ENCODE results near the gene CLIP1. TPM values are rescaled to one million over a fixed set of nuclear protein-coding genes. Genes with fewer than 3 reads are reported as not detected.

The CLIP1 gene
- total and polyA plus RNA-seq, 4 donors = 26.6 to 93.7 (median 45.8) TPM

- Histone ChIP-seq H3K9ac (ENCODE audit: insufficient read depth in 1 of 2, low read length in 2 of 2) (no peak overlapping the region), H3K36me3 (ENCODE audit: control insufficient read depth in 4 of 4, insufficient read depth in 4 of 4, low read length in 4 of 4) (peaks cover 0 to 25% (median 6%) of the 10 kb centered on the region in 4 donors), H3K4me1 (ENCODE audit: control insufficient read depth in 5 of 5, insufficient read depth in 5 of 5, low read length in 5 of 5) (no peaks in the 10 kb centered on the region), H3K4me3 (no peak overlapping the region), H3K9me3 (ENCODE audit: control insufficient read depth in 4 of 4, insufficient read depth in 3 of 4, low read length in 3 of 4) (no peaks in the 10 kb centered on the region), H3K27me3 (ENCODE audit: control insufficient read depth in 3 of 3, insufficient read depth in 3 of 3, low read length in 2 of 3) (no peaks in the 10 kb centered on the region), H3K27ac (ENCODE audit: low read depth in 1 of 2, low read length in 1 of 2) (no peak overlapping the region)
- ATAC-seq (ENCODE audit: insufficient read depth, low FRiP score) (no peak), DNase-seq (no peak)
- 79 to 85% methylated on average over 6 of the region's 6 CpGs for WGBS, 2 donors
- TF ChIP-seq, protein P1, sequence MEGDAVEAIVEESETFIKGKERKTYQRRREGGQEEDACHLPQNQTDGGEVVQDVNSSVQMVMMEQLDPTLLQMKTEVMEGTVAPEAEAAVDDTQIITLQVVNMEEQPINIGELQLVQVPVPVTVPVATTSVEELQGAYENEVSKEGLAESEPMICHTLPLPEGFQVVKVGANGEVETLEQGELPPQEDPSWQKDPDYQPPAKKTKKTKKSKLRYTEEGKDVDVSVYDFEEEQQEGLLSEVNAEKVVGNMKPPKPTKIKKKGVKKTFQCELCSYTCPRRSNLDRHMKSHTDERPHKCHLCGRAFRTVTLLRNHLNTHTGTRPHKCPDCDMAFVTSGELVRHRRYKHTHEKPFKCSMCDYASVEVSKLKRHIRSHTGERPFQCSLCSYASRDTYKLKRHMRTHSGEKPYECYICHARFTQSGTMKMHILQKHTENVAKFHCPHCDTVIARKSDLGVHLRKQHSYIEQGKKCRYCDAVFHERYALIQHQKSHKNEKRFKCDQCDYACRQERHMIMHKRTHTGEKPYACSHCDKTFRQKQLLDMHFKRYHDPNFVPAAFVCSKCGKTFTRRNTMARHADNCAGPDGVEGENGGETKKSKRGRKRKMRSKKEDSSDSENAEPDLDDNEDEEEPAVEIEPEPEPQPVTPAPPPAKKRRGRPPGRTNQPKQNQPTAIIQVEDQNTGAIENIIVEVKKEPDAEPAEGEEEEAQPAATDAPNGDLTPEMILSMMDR (IDR thresholded peaks at IDR 0.05; ENCODE audit: control extremely low read depth, extremely low read depth) = no peak
These were observed 178.5 kb downstream of the CLIP1 start for GRCh38 chr12:122243965-122244364.

- Histone ChIP-seq H3K27me3 (ENCODE audit: control insufficient read depth in 3 of 3, insufficient read depth in 3 of 3, low read length in 2 of 3) (no peaks in the 10 kb centered on the region), H3K36me3 (ENCODE audit: control insufficient read depth in 4 of 4, insufficient read depth in 4 of 4, low read length in 4 of 4) (peaks cover 14 to 29% (median 15%) of the 10 kb centered on the region in 4 donors), H3K4me1 (ENCODE audit: control insufficient read depth in 5 of 5, insufficient read depth in 5 of 5, low read length in 5 of 5) (no peaks in the 10 kb centered on the region), H3K9me3 (ENCODE audit: control insufficient read depth in 4 of 4, insufficient read depth in 3 of 4, low read length in 3 of 4) (no peaks in the 10 kb centered on the region), H3K9ac (ENCODE audit: insufficient read depth in 1 of 2, low read length in 2 of 2) (no peak overlapping the region), H3K27ac (ENCODE audit: low read depth in 1 of 2, low read length in 1 of 2) (no peak overlapping the region), H3K4me3 (no peak overlapping the region)
- 92 to 94% methylated on average over 5 of the region's 5 CpGs for WGBS, 2 donors
- ATAC-seq (ENCODE audit: insufficient read depth, low FRiP score) (no peak), DNase-seq (no peak)
- TF ChIP-seq, protein P1 (IDR thresholded peaks at IDR 0.05; ENCODE audit: control extremely low read depth, extremely low read depth) = no peak
These were observed 183.6 kb downstream of the CLIP1 start for GRCh38 chr12:122238861-122239260.

DNA sequence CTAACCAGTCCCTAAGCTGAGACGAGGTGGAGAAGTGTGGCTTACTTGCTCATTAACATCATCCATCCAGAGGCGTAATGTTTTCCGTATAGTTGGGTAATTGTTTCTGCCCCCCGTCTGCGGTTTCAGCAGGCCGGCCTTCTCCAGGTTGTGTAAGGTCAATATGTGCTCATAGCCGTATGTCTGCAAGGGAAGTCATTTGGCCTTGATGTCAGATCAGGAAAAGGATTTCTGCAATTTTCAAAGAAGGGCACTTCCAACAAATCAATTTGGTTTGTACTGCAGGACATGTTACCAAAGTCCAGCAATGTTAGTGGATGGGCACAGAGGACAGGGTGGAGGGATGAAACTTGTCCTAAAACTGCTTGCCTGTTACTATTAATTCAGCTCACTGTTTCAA is 186.7 kb downstream of the CLIP1 start:
- H3K27me3 ChIP-seq (ENCODE audit: control insufficient read depth in 3 of 3, insufficient read depth in 3 of 3, low read length in 2 of 3) = no peaks in the 10 kb centered on the region
- DNase-seq (no peak), ATAC-seq (ENCODE audit: insufficient read depth, low FRiP score) (no peak)
- TF ChIP-seq, protein P1 (IDR thresholded peaks at IDR 0.05; ENCODE audit: control extremely low read depth, extremely low read depth) = no peak
- peaks cover 24 to 36% (median 25%) of the 10 kb centered on the region in 4 donors for H3K36me3 ChIP-seq (ENCODE audit: control insufficient read depth in 4 of 4, insufficient read depth in 4 of 4, low read length in 4 of 4)
- WGBS, 2 donors = 45 to 80% methylated on average over 7 of the region's 7 CpGs
- no peaks in the 10 kb centered on the region for H3K9me3 ChIP-seq (ENCODE audit: control insufficient read depth in 4 of 4, insufficient read depth in 3 of 4, low read length in 3 of 4)
- H3K4me3 ChIP-seq = no peak overlapping the region
- H3K9ac ChIP-seq (ENCODE audit: insufficient read depth in 1 of 2, low read length in 2 of 2) = no peak overlapping the region
- no peaks in the 10 kb centered on the region for H3K4me1 ChIP-seq (ENCODE audit: control insufficient read depth in 5 of 5, insufficient read depth in 5 of 5, low read length in 5 of 5)
- H3K27ac ChIP-seq (ENCODE audit: low read depth in 1 of 2, low read length in 1 of 2) = no peak overlapping the region

DNA sequence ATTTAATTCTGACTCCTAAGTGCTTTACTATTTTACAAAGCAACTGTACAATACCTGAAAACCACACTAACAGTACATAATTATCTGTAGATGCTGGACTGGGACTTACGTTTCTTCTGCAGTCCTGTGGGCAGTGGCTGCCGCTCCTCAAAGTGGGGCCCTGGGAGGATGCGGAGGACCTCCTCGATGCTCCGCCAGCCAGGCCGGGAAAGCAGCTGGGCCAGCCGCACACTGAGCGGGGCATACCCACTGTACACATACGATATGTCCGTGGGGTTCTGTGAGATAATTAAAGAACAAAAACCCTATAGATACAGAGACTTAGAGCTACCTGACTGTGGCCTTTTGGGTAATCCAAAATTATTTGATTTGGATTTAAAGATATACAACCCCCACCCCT is 189.8 kb downstream of the CLIP1 start:
- H3K9me3 ChIP-seq (ENCODE audit: control insufficient read depth in 4 of 4, insufficient read depth in 3 of 4, low read length in 3 of 4) = no peaks in the 10 kb centered on the region
- H3K27ac ChIP-seq (ENCODE audit: low read depth in 1 of 2, low read length in 1 of 2) = no peak overlapping the region
- no peak for ATAC-seq (ENCODE audit: insufficient read depth, low FRiP score)
- H3K36me3 ChIP-seq (ENCODE audit: control insufficient read depth in 4 of 4, insufficient read depth in 4 of 4, low read length in 4 of 4) = peaks cover 17 to 35% (median 26%) of the 10 kb centered on the region in 4 donors
- no peaks in the 10 kb centered on the region for H3K4me1 ChIP-seq (ENCODE audit: control insufficient read depth in 5 of 5, insufficient read depth in 5 of 5, low read length in 5 of 5)
- no peak overlapping the region for H3K9ac ChIP-seq (ENCODE audit: insufficient read depth in 1 of 2, low read length in 2 of 2)
- no peak for DNase-seq
- WGBS, 2 donors = 96 to 98% methylated on average over 10 of the region's 10 CpGs
- TF ChIP-seq, protein P1 (IDR thresholded peaks at IDR 0.05; ENCODE audit: control extremely low read depth, extremely low read depth) = no peak
- no peaks in the 10 kb centered on the region for H3K27me3 ChIP-seq (ENCODE audit: control insufficient read depth in 3 of 3, insufficient read depth in 3 of 3, low read length in 2 of 3)
- H3K4me3 ChIP-seq = no peak overlapping the region

Measured in lung (tissue), 12 donors.